GM04504 (cell line): ENCODE data around the gene EXOC5.

Experiments used
- DNase-seq: peaks from one replicate; pipeline ENCODE4 v3.0.0-alpha.2; 2012; ENCODE audit warnings: low read depth

Gene EXOC5

DNA sequence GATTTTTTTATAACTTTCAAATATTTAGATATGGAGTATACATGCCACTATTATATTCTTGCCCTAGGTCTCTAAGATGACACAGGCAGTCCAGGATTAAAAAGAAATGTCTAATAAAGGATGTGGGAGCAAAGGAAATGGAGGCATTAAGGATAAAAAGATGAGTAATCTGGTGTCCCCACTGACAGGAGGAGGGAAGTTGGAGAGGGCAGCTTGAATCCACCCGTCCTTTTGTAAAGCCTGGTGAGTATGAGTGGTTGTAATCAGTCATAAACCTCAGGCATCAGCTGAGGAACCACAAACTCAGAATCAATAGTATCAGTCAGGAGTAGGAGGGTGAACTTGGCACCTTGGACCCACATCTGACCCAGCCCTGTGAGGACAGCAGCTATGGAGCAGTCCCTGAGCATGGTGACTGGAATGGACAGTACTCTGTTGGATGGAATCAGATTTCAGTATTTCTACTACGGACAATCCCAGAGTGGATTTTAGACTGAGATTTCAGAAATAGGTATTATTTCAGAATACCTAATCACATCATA is 100.5 kb downstream of the EXOC5 start:
- no peak for DNase-seq

DNA sequence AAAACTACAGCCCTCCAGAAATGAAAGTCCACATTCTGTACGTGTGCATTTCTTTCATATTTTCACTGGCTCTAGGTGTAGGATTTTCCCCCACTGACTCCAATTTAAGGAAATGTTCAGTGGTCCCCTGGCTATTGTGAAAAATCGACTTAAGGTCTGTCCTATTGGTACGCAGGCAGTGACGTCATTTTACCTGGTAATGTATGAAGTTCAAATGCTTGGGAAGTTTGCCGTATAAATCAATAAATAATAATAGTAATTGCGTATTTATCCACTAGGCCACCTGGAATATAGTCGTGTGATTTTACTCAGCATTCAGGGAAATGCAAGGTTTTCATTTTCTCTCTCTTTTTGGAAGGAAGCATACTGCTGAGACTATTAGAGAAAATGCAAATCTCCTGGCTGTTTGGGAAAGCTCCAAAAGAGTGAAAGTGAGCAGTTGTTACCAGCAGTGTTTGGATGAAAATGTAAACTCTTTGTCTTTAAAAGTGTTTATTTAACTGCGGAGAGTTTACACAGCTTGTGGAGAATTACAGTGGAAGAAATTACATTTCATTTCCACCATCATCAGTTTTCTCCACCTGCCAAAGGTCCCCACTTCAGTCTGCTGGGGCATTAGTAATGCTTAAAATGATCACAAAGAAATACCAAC is 107.0 kb downstream of the EXOC5 start:
- no peak for DNase-seq

DNA sequence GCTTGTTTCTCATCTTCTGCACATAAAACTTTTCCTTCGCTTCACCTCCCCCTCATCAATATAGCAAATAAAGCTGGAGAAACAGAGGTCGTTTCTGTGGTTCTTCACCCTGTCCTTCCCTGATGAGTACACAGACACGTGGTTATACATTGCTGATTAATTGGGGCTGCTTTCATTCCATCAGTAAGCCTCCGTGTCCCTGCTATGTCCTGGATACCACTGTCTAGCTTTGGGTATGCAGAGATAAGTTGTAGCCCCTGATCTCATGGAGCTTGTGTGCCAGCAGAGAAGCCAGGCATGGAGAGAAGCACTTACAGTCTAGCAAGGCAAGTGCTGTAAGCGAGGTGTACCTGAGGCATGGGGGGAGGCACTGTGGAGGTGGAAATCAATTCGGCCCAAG is 108.4 kb downstream of the EXOC5 start:
- no peak for DNase-seq

DNA sequence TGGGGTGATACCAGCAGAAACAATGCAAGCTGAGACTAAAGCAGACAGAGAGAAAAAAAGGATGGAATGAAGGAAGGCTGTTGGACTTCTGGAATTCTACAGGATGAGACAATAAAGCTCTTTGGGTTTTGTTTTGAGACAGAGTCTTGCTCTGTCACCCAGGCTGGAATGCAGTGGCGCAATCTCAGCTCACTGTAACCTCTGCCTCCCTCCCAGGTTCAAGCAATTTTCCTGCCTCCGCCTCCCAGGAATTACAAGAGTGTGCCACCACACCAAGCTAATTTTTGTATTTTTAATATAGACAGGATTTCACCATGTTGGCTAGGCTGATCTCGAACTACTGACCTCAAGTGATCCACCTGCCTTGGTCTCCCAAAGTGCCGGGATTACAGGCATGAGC is 115.4 kb downstream of the EXOC5 start:
- no peak for DNase-seq
